ENCODE measurements around the gene EDARADD.

- no peak for TF ChIP-seq CTCF (IDR thresholded peaks at IDR 0.05)
- no peak for TF ChIP-seq POLR2A (IDR thresholded peaks at IDR 0.05)
Observed at GRCh38 chr1:236497908-236498307, 103.8 kb downstream of the EDARADD start.
